Mesothelial cell of epicardium (in vitro differentiated cells): Measurements from ENCODE around the gene RTKN2. TPM values are rescaled to one million over a fixed set of nuclear protein-coding genes. Genes with fewer than 3 reads are reported as not detected.

Experiments
- DNase-seq, 2 experiments: peaks; one replicate each; pipeline ENCODE4 v3.0.0; 2021; ENCODE audit warnings: low spot score in 2 of 2; ENCODE audit not compliant: unreplicated experiment in 2 of 2
- H3K27ac Mint-ChIP-seq: 2 replicates; pipeline ENCODE4 v1.8.0; 2021; ENCODE audit warnings: mixed read lengths
- H3K27me3 Mint-ChIP-seq: 2 replicates; pipeline ENCODE4 v1.8.0; 2021; ENCODE audit warnings: low read depth, mixed read lengths
- H3K36me3 Mint-ChIP-seq: 2 replicates; pipeline ENCODE4 v1.8.0; 2021; ENCODE audit warnings: mixed read lengths
- H3K4me1 Mint-ChIP-seq: 2 replicates; pipeline ENCODE4 v1.8.0; 2021; ENCODE audit warnings: mixed read lengths
- H3K4me3 Mint-ChIP-seq: 2 replicates; pipeline ENCODE4 v1.8.0; 2021; ENCODE audit warnings: mild to moderate bottlenecking, moderate library complexity, mixed read lengths
- H3K9me3 Mint-ChIP-seq: 2 replicates; pipeline ENCODE4 v1.8.0; 2021; ENCODE audit warnings: mixed read lengths
- CTCF ChIP-seq: fragments of 200-600 bp; sonication (generic); IDR thresholded peaks from one replicate; pipeline ENCODE4 v1.5.0; 2021; ENCODE audit warnings: antibody characterized with exemption; ENCODE audit not compliant: unreplicated experiment
- total RNA-seq: library from RNA; stranded (reverse); gene quantifications from 3 replicates; pipeline ENCODE4 v1.2.1, GENCODE V29; 2021

Gene RTKN2
- total RNA-seq, 1 donor from 2014 or later = 6.1 TPM

- peaks cover 5% of the 10 kb centered on the region for H3K4me1 Mint-ChIP-seq
- H3K4me3 Mint-ChIP-seq = no peak overlapping the region
Measured at GRCh38 chr10:62194924-62195674, 73.5 kb downstream of the RTKN2 start.

GRCh38 chr10:62193479-62193878, 75.2 kb downstream of the RTKN2 start:
- no peak overlapping the region for H3K27ac Mint-ChIP-seq
- H3K4me3 Mint-ChIP-seq = no peak overlapping the region
- H3K36me3 Mint-ChIP-seq = peaks cover 10% of the 10 kb centered on the region
- no peak for DNase-seq
- H3K4me1 Mint-ChIP-seq = peaks cover 5% of the 10 kb centered on the region
- no peaks in the 10 kb centered on the region for H3K9me3 Mint-ChIP-seq
- TF ChIP-seq CTCF = no peak
- no peaks in the 10 kb centered on the region for H3K27me3 Mint-ChIP-seq

More at GRCh38 chr10:62194924-62195674, 73.5 kb downstream of the RTKN2 start:
- TF ChIP-seq CTCF = no peak
- no peaks in the 10 kb centered on the region for H3K9me3 Mint-ChIP-seq
- H3K36me3 Mint-ChIP-seq = peaks cover 8% of the 10 kb centered on the region
- H3K27ac Mint-ChIP-seq = peak overlapping the region; percentile 47
- no peaks in the 10 kb centered on the region for H3K27me3 Mint-ChIP-seq
- no peak for DNase-seq

GRCh38 chr10:62189131-62189530, 79.5 kb downstream of the RTKN2 start:
- H3K4me1 Mint-ChIP-seq = peaks cover 22% of the 10 kb centered on the region
- no peaks in the 10 kb centered on the region for H3K27me3 Mint-ChIP-seq
- no peak for DNase-seq
- no peak for TF ChIP-seq CTCF
- H3K36me3 Mint-ChIP-seq = peaks cover 6% of the 10 kb centered on the region
- H3K9me3 Mint-ChIP-seq = no peaks in the 10 kb centered on the region
- H3K4me3 Mint-ChIP-seq = no peak overlapping the region
- no peak overlapping the region for H3K27ac Mint-ChIP-seq

GRCh38 chr10:62188021-62188616, 80.5 kb downstream of the RTKN2 start:
- peaks cover 6% of the 10 kb centered on the region for H3K36me3 Mint-ChIP-seq
- no peak overlapping the region for H3K4me3 Mint-ChIP-seq
- H3K27me3 Mint-ChIP-seq = no peaks in the 10 kb centered on the region
- H3K4me1 Mint-ChIP-seq = peaks cover 22% of the 10 kb centered on the region
- H3K9me3 Mint-ChIP-seq = no peaks in the 10 kb centered on the region
- H3K27ac Mint-ChIP-seq = no peak overlapping the region
- TF ChIP-seq CTCF = no peak
- no peak for DNase-seq

DNA sequence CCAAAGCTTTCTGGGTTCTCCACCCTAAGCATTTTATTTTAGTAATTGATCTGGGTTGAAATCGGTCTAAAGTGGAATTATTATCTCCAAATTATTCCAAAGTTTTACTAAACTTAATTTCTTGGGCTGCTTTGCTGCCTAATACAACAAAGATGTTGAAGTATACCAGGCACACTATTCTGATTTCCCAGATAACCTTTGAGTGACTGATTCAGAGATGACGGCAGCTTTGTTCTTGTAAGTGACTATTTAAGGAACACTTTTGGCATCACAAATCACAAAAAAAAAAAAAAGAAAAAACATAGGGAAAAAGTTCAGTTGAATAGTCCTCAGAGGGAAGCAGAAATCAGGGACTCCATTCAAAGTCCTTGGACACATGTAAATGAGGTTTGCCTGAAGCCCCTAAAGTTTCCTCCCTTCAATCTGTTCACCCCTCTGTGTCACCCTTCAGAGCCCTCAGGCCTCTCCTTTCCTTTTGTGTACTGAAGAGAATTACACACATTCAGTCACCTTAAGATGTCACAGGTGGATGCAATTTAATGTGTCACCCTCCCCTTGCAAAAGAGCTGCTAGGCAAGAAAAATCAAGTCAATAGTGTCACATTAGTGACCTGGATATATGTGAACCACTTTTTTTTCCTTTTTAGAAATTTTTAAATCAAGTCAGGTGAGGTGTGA, 81.5 kb downstream of the RTKN2 start:
- Mint-ChIP-seq H3K36me3 (peaks cover 6% of the 10 kb centered on the region), H3K4me1 (peaks cover 22% of the 10 kb centered on the region), H3K27me3 (no peaks in the 10 kb centered on the region), H3K27ac (peak overlapping the region; percentile 58), H3K4me3 (no peak overlapping the region), H3K9me3 (no peaks in the 10 kb centered on the region)
- DNase-seq = no peak
- TF ChIP-seq CTCF = no peak
